Spleen (tissue), 11 donors: ENCODE measurements around the gene MRGPRD. TPM values are rescaled to one million over a fixed set of nuclear protein-coding genes. Genes with fewer than 3 reads are reported as not detected.

Experiments used
- DNase-seq: peaks from one replicate; pipeline ENCODE4 v3.0.0-alpha.2; 2020
- H3K27ac ChIP-seq, 8 donors: fragments of 200-600 bp; sonication (generic) in 7 of 8; 1 replicate in 4 of 8; 2 replicates in 4 of 8; pipeline versions ENCODE4 v1.5.0 to v1.8.0; 2016 to 2021; ENCODE audit warnings: inconsistent platforms in 4 of 8, mild to moderate bottlenecking in 4 of 8, moderate library complexity in 1 of 8
- H3K27me3 ChIP-seq, 7 donors: fragments of 200-600 bp; sonication (generic) in 6 of 7; replicated peaks in 1 of 7; 1 replicate in 4 of 7; 2 replicates in 3 of 7; pipeline versions ENCODE4 v1.5.0 to v1.8.0; 2016 to 2021; ENCODE audit warnings: inconsistent platforms in 3 of 7, mild to moderate bottlenecking in 1 of 7
- H3K36me3 ChIP-seq, 6 donors: fragments of 200-600 bp; sonication (generic) in 5 of 6; 1 replicate in 4 of 6; 2 replicates in 2 of 6; pipeline versions ENCODE4 v1.5.0 to v1.8.0; 2016 to 2021; ENCODE audit warnings: inconsistent platforms in 2 of 6
- H3K4me1 ChIP-seq, 6 donors: fragments of 200-600 bp; sonication (generic) in 5 of 6; 1 replicate in 3 of 6; 2 replicates in 3 of 6; pipeline versions ENCODE4 v1.5.0 to v1.8.0; 2016 to 2021; ENCODE audit warnings: inconsistent platforms in 3 of 6
- H3K4me3 ChIP-seq, 8 donors: fragments of 200-600 bp; sonication (generic) in 7 of 8; 1 replicate in 4 of 8; 2 replicates in 4 of 8; pipeline versions ENCODE4 v1.5.0 to v1.8.0; 2016 to 2021; ENCODE audit warnings: inconsistent platforms in 4 of 8, mild to moderate bottlenecking in 4 of 8, moderate library complexity in 2 of 8
- H3K9me3 ChIP-seq, 8 donors: fragments of 200-600 bp; sonication (generic) in 7 of 8; 1 replicate in 4 of 8; 2 replicates in 4 of 8; pipeline versions ENCODE4 v1.5.0 to v1.8.0; 2016 to 2021; ENCODE audit warnings: inconsistent platforms in 4 of 8
- POLR2A ChIP-seq, 3 donors: fragments of 450-650 bp; IDR thresholded peaks; one replicate each; pipeline ENCODE4 v1.5.1; 2017; ENCODE audit warnings: antibody characterized with exemption in 3 of 3, mild to moderate bottlenecking in 1 of 3
- POLR2AphosphoS5 ChIP-seq, 3 donors: sonication (generic); formaldehyde crosslinking; IDR thresholded peaks; one replicate each; pipeline ENCODE4 v1.5.1; 2017; ENCODE audit warnings: antibody characterized with exemption in 3 of 3
- WGBS, 5 donors: extraction: QIAGEN DNeasy Blood & Tissue Kit in 3 of 5; methylation state at CpG; one replicate each; pipeline versions ENCODE4 v1.1.5 to v1.1.7; 2013 to 2018; 5-methylcytosine and 5-hydroxymethylcytosine counted together
- intact Hi-C: fragments of 100-400 bp; cut with DNase I; formaldehyde crosslinking; loops from one replicate; pipeline ENCODE4 v1.15.0; 2023; ENCODE audit warnings: low total_unique reads
- polyA plus RNA-seq, 3 donors: library from polyadenylated mRNA; stranded (reverse); fragments of 200-250 nt; gene quantifications; one replicate each; pipeline ENCODE4 v1.2.1, GENCODE V29; 2013
- total RNA-seq, 7 donors: library from RNA; depleted of rRNA in 3 of 7; stranded (reverse); fragments of >200 nt in 3 of 7; fragmentation: NEBNext Ultra II Directional in 4 of 7; extraction: Animal tissue kit (Norgen Biotek cat#: 25700) in 4 of 7; gene quantifications; one replicate each; pipeline versions ENCODE4 v1.1.0 to v1.2.1, GENCODE V29; 2016 to 2021
- TF ChIP-seq, protein P1 (sequence below), 11 experiments: fragments of 200-600 bp in 7 of 11; fragments of 450-650 bp in 4 of 11; sonication (generic) in 4 of 11; IDR thresholded peaks in 8 of 11; conservative IDR thresholded peaks in 3 of 11; 1 replicate in 7 of 11; 2 replicates in 4 of 11; pipeline versions ENCODE4 v1.4.0 to v1.8.0; 2016 to 2021; ENCODE audit warnings: antibody characterized with exemption in 11 of 11, inconsistent platforms in 4 of 11, mild to moderate bottlenecking in 1 of 11
- donor health status: healthy with polysubstance abuse.
- donor health status: DM: no; HTN: no; CAD: no; lungs with moderate emphysema.
- donor health status: DM: no; HTN: no; CAD: no.
- donor health status: Bipolar disorder and iron deficiency.
- donor health status: healthy.
- donor health status: DM: no; HTN: no; CAD: no.
- donor health status: DM: yes; HTN: yes; CAD: no.

Gene MRGPRD
- total and polyA plus RNA-seq, 10 donors: not detected

DNA sequence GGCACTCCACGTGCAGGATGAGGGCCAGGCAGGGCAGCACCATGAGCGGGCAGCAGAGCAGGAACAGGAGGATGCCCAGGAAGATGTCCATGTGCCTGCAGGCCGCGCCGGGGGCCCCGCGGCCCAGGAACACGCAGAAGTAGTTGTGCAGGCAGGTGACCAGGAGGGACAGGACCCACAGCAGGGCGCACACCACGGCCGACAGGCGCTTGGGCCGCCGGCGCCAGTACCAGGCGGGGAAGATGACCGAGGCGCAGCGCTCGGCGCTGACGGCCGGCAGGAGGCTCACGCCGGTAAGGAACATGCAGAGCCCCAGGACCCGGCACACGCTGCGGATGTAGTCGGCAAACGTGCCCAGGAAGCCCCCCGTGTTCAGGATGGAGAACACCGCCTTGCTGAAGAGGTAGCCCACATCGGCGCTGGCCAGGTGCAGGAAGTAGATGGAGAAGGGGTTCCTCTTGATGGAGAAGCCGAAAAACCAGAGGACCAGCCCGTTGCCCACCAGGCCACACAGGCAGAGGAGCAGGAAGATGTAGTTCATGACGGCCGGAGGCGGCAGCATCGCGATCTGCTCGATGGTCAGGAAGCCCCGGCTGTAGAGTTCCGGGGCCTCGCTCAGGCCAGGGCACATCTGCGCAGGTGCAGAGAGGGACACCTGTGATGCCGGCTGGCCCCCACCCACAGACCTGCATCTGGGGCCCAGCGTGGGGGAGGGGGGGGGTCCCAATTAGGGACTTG is 25.0 kb upstream of the MRGPRD start:
- no peak overlapping the region for H3K4me3 ChIP-seq
- peaks cover 0 to 76% (median 25%) of the 10 kb centered on the region in 7 donors for H3K27me3 ChIP-seq
- TF ChIP-seq, protein P1, sequence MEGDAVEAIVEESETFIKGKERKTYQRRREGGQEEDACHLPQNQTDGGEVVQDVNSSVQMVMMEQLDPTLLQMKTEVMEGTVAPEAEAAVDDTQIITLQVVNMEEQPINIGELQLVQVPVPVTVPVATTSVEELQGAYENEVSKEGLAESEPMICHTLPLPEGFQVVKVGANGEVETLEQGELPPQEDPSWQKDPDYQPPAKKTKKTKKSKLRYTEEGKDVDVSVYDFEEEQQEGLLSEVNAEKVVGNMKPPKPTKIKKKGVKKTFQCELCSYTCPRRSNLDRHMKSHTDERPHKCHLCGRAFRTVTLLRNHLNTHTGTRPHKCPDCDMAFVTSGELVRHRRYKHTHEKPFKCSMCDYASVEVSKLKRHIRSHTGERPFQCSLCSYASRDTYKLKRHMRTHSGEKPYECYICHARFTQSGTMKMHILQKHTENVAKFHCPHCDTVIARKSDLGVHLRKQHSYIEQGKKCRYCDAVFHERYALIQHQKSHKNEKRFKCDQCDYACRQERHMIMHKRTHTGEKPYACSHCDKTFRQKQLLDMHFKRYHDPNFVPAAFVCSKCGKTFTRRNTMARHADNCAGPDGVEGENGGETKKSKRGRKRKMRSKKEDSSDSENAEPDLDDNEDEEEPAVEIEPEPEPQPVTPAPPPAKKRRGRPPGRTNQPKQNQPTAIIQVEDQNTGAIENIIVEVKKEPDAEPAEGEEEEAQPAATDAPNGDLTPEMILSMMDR (IDR thresholded peaks at IDR 0.05 in 8 of 11, conservative IDR thresholded peaks at IDR 0.05 in 3 of 11): no peak
- TF ChIP-seq POLR2AphosphoS5 (IDR thresholded peaks at IDR 0.05): peak in 1 of 3 donors; percentile 2
- no peak overlapping the region for H3K27ac ChIP-seq
- H3K4me1 ChIP-seq: peaks cover 0 to 58% (median 19%) of the 10 kb centered on the region in 6 donors
- intact Hi-C loops: no loop called here
- WGBS, 5 donors: 68 to 90% (median 81%) methylated on average over 36 to 48 of the region's 48 CpGs
- peaks cover 0 to 20% (median 0%) of the 10 kb centered on the region in 6 donors for H3K36me3 ChIP-seq
- DNase-seq: peak; percentile 62
- H3K9me3 ChIP-seq: no peaks in the 10 kb centered on the region

DNA sequence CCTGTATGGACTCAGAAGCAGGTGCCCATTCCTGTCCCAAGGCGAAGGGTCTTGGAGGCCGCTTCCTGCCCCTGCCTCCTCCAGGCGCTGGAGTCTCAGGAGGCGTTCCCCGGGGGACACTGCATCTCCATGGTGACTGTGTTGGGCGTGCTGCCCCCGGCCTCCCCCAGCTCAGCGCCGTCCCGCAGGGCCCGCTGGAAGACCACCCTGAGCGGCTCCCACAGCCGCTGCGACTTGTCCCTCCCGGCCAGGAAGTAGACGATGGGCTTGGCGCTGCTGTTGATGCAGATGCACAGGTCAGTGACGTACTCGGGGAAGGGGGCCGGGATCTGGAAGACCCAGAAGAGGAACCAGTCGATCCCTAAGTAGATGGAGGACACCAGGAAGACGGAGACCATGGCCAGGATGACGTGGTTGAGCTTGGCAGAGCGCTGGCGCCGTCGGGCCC is 24.4 kb upstream of the MRGPRD start:
- Histone ChIP-seq H3K4me3 (no peak overlapping the region), H3K4me1 (peaks cover 0 to 56% (median 18%) of the 10 kb centered on the region in 6 donors), H3K9me3 (no peaks in the 10 kb centered on the region), H3K36me3 (peaks cover 0 to 20% (median 0%) of the 10 kb centered on the region in 6 donors), H3K27ac (no peak overlapping the region), H3K27me3 (peaks cover 0 to 70% (median 19%) of the 10 kb centered on the region in 7 donors)
- 88 to 93% (median 89%) methylated on average over 27 of the region's 27 CpGs for WGBS, 5 donors
- intact Hi-C loops: no loop called here
- DNase-seq: peak; percentile 54
- TF ChIP-seq, protein P1 (IDR thresholded peaks at IDR 0.05 in 8 of 11, conservative IDR thresholded peaks at IDR 0.05 in 3 of 11): no peak
- TF ChIP-seq POLR2A (IDR thresholded peaks at IDR 0.05) (no peak), POLR2AphosphoS5 (IDR thresholded peaks at IDR 0.05) (no peak)

DNA sequence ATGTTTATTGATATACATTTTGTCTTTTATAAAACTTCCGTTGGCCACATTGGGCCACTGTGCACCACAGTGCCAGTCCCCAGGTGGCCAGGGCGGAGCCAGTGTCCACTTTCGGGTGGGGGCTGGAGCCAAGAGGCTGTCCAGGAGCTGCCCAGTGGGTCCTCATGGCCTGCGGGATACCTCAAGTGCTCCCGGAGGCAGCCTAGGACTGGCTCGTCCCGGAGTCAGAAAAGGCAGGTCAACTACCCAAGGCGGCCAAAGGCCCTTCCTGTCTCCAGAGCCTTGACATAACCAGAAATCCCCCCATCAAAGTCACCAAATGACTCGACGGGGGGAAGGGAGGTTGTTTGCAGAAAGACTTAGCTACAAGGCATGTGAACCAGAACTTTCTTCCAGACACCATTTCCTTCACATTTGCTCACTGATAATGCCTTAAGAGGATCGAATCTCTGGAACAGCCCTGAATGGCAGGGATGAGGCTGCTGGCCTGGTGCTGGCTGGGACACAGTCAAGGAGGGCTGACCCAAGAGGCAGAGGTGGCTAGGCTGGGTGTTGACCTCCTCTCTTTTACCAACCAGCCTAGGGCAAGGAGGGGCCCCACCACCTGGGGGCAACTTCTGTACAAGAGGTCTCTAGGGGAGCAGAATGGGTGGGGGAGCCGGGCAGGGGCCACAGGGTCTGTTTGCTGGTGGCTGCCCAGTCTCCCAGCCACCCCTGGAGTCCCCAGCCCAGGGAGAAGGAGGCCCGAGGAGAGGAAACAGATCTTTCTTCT is 23.8 kb upstream of the MRGPRD start:
- peaks cover 0 to 20% (median 0%) of the 10 kb centered on the region in 6 donors for H3K36me3 ChIP-seq
- peaks cover 0 to 69% (median 15%) of the 10 kb centered on the region in 7 donors for H3K27me3 ChIP-seq
- peak overlapping the region in 1 of 8 donors; percentile 14 for H3K27ac ChIP-seq
- DNase-seq: peak; percentile 54
- no peak overlapping the region for H3K4me3 ChIP-seq
- TF ChIP-seq POLR2AphosphoS5 (IDR thresholded peaks at IDR 0.05): no peak
- no peak for TF ChIP-seq POLR2A (IDR thresholded peaks at IDR 0.05)
- TF ChIP-seq, protein P1 (IDR thresholded peaks at IDR 0.05 in 8 of 11, conservative IDR thresholded peaks at IDR 0.05 in 3 of 11): no peak
- H3K9me3 ChIP-seq: no peaks in the 10 kb centered on the region
- WGBS, 5 donors: 73 to 87% (median 79%) methylated on average over 10 to 13 of the region's 13 CpGs
- intact Hi-C loops: no loop called here
- H3K4me1 ChIP-seq: peaks cover 0 to 55% (median 17%) of the 10 kb centered on the region in 6 donors
